Left ventricle myocardium inferior (tissue), 1 donor: ENCODE measurements around the gene DVL1. TPM values are rescaled to one million over a fixed set of nuclear protein-coding genes. Genes with fewer than 3 reads are reported as not detected.

ENCODE experiments used
- DNase-seq: peaks from one replicate; pipeline ENCODE4 v3.0.0-alpha.2; 2020
- H3K27ac ChIP-seq: fragments of 200-600 bp; replicated peaks from 2 replicates; pipeline ENCODE4 v1.8.0; 2021
- H3K27me3 ChIP-seq: fragments of 200-600 bp; 2 replicates; pipeline ENCODE4 v1.8.0; 2021; ENCODE audit warnings: low read depth
- H3K36me3 ChIP-seq: fragments of 200-600 bp; 2 replicates; pipeline ENCODE4 v1.8.0; 2021
- H3K4me1 ChIP-seq: fragments of 200-600 bp; 2 replicates; pipeline ENCODE4 v1.8.0; 2021
- H3K4me3 ChIP-seq: fragments of 200-600 bp; 2 replicates; pipeline ENCODE4 v1.8.0; 2021; ENCODE audit warnings: mild to moderate bottlenecking, moderate library complexity
- H3K9me3 ChIP-seq: fragments of 200-600 bp; replicated peaks from 2 replicates; pipeline ENCODE4 v1.8.0; 2021
- CTCF ChIP-seq: fragments of 200-600 bp; IDR thresholded peaks from 2 replicates; pipeline ENCODE4 v1.8.0; 2021; ENCODE audit warnings: antibody characterized with exemption, mild to moderate bottlenecking, borderline replicate concordance
- intact Hi-C: fragments of 100-400 bp; cut with micrococcal nuclease; formaldehyde crosslinking; loops from one replicate; pipeline ENCODE4 v1.11.0; 2022
- microRNA-seq: library from miRNA; unstranded; fragments of <30 nt; microRNA quantifications from one replicate; pipeline ENCODE4 v1.2.0, GENCODE V29; 2020
- total RNA-seq: library from RNA; stranded (reverse); fragmentation: NEBNext Ultra II Directional; extraction: Animal tissue kit (Norgen Biotek cat#: 25700); gene quantifications from one replicate; pipeline ENCODE4 v1.2.1, GENCODE V29; 2021
- donor health status: DM: no; HTN: yes; CAD: no; lungs with severe emphysema.

The DVL1 gene
- total RNA-seq, 1 donor from 2014 or later = 93.0 TPM

DNA sequence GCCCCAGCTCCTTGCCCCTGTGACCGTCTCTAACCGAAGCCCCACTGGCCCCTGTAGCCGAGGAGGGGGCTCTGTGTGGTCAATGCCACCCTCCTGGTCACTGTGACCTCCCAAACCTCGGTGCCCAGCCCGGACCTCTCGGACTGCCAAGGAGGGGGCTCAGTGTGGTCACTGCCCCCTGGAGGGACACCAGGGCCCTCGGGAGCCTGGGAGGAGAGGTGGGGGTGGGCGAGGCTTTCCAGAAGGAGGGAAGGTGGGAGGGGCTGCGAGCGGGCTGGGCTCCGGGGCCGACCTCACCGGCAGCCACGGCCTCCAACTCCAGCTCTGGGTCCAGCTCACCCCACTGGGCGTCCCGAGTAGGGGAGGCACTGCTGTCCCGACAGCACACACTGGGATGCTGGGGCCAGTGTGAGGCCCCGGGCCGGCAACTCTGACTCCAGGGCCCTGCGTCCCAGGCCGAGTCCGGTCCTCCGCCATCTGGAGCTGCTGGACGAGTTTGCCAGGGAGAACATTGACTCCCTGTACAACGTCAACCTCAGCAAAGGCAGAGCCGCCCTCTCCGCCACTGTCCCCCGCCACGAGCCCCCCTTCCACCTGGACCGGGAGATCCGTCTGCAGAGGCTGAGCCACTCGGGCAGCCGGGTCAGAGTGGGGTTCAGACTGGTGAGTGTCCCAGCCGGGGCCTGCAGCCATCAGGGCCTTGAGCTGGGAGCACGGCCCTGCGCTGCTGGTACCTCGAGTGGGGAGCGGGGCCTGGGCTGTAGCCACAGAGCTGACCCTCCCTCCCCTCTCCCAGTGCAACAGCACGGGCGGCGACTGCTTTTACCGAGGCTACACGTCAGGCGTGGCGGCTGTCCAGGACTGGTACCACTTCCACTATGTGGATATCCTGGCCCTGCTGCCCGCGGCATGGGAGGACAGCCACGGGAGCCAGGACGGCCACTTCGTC, 62.6 kb downstream of the DVL1 start:
- no peak overlapping the region for H3K4me3 ChIP-seq
- DNase-seq = no peak
- H3K4me1 ChIP-seq = peaks cover 16% of the 10 kb centered on the region
- no peaks in the 10 kb centered on the region for H3K9me3 ChIP-seq
- no peak overlapping the region for H3K27ac ChIP-seq
- no peak for TF ChIP-seq CTCF
- intact Hi-C loops = no loop called here
- H3K36me3 ChIP-seq = no peaks in the 10 kb centered on the region
- H3K27me3 ChIP-seq = peaks cover 34% of the 10 kb centered on the region

DNA sequence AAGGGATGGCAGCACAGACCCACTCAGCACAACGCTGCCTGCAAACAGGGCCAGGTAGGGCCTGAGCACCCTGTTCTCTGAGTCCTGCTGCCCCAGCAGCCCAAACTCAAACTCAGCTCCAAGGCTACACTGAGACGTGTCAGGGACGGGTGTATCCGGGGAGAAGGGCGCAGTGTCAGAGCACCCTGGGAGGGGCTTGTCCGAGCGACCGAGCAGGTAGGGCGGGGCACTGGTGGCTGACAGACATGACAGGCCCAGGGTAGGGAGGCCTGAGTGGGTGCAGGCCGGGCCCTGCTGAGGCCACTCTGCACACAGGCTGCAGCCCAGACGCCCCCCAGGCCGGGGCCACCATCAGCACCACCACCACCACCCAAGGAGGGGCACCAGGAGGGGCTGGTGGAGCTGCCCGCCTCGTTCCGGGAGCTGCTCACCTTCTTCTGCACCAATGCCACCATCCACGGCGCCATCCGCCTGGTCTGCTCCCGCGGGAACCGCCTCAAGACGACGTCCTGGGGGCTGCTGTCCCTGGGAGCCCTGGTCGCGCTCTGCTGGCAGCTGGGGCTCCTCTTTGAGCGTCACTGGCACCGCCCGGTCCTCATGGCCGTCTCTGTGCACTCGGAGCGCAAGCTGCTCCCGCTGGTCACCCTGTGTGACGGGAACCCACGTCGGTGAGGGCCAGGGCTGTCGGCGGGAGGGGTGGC, 63.5 kb downstream of the DVL1 start:
- intact Hi-C loops = no loop called here
- H3K4me3 ChIP-seq = no peak overlapping the region
- no peak overlapping the region for H3K27ac ChIP-seq
- peaks cover 34% of the 10 kb centered on the region for H3K27me3 ChIP-seq
- no peaks in the 10 kb centered on the region for H3K9me3 ChIP-seq
- no peaks in the 10 kb centered on the region for H3K36me3 ChIP-seq
- TF ChIP-seq CTCF = no peak
- no peak for DNase-seq
- H3K4me1 ChIP-seq = peaks cover 12% of the 10 kb centered on the region

Small RNAs within 50 kb of the gene (microRNA-seq; reads per million reads assigned to microRNA genes)
- 1.2 reads per million for gene MIR6726
- not detected for gene MIR6727
- not detected for gene MIR6808

Other genes with a start within 250 kb of the DVL1 start
- gene C1orf159, start 233.3 kb downstream of the DVL1 start, total RNA-seq = 3.8 TPM
- gene TTLL10, start 175.5 kb downstream of the DVL1 start, total RNA-seq = not detected
- not detected for gene TNFRSF18, start 142.8 kb downstream of the DVL1 start, total RNA-seq
- gene TNFRSF4, start 135.3 kb downstream of the DVL1 start, total RNA-seq = 2.2 TPM
- gene SDF4, start 117.4 kb downstream of the DVL1 start, total RNA-seq = 114 TPM
- gene B3GALT6, start 117.2 kb downstream of the DVL1 start, total RNA-seq = 7.9 TPM
- gene C1QTNF12, start 102.7 kb downstream of the DVL1 start, total RNA-seq = 0.55 TPM
- gene UBE2J2, start 75.6 kb downstream of the DVL1 start, total RNA-seq = 36.9 TPM
- gene SCNN1D, start 69.0 kb downstream of the DVL1 start, total RNA-seq = 3.5 TPM
- 49.7 TPM for gene ACAP3, start 41.5 kb downstream of the DVL1 start, total RNA-seq
- 10.4 TPM for gene PUSL1, start 40.8 kb downstream of the DVL1 start, total RNA-seq
- gene INTS11, start 24.8 kb downstream of the DVL1 start, total RNA-seq = 70.1 TPM
- 99.2 TPM for gene CPTP, start 24.6 kb downstream of the DVL1 start, total RNA-seq
- gene TAS1R3, start 18.1 kb downstream of the DVL1 start, total RNA-seq = 0.93 TPM
- gene MXRA8, start 9.1 kb upstream of the DVL1 start, total RNA-seq = 20.2 TPM
- gene AURKAIP1, start 25.8 kb upstream of the DVL1 start, total RNA-seq = 219 TPM
- 46.1 TPM for gene CCNL2, start 49.9 kb upstream of the DVL1 start, total RNA-seq
- 135 TPM for gene MRPL20, start 57.9 kb upstream of the DVL1 start, total RNA-seq
- gene ANKRD65, start 71.9 kb upstream of the DVL1 start, total RNA-seq = 1.7 TPM
- 13.7 TPM for gene VWA1, start 86.3 kb upstream of the DVL1 start, total RNA-seq
- gene ATAD3C, start 100.3 kb upstream of the DVL1 start, total RNA-seq = 2.8 TPM
- 8.3 TPM for gene ATAD3B, start 122.3 kb upstream of the DVL1 start, total RNA-seq
- gene ATAD3A, start 162.7 kb upstream of the DVL1 start, total RNA-seq = 19.4 TPM
- 7.2 TPM for gene TMEM240, start 191.2 kb upstream of the DVL1 start, total RNA-seq
- 104 TPM for gene SSU72, start 225.4 kb upstream of the DVL1 start, total RNA-seq